ENCODE data around the gene DMD. TPM values are rescaled to one million over a fixed set of nuclear protein-coding genes. Genes with fewer than 3 reads are reported as not detected.

Gene DMD
- polyA plus RNA-seq, 4 donors: 1.6 to 11.6 (median 2.9) TPM

DNA sequence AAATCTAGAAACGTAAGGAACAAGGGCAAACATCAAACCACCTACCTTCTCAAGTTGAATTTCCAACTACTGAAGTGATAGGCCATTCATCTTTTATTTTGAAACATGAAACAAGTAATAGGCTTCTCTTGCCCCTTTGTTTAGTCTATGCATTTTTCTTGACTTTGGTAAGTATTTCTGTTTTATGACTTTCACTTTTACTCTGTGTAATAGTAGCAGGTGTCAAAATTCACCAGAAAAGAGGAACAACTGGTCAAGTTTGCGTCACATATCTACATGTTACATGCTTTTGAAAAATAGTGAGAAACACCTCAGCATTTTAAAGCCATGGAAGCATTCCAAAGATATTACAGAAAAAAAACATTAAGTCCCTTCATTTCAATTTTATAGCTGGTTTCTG, 1982.4 kb downstream of the DMD start:
- WGBS, 3 donors: 45 to 83% (median 56%) methylated on average over 2 of the region's 2 CpGs
- Histone ChIP-seq H3K9me3 (ENCODE audit: control insufficient read depth in 2 of 2, insufficient read depth in 1 of 2, low read depth in 1 of 2, low read length in 1 of 2) (no peaks in the 10 kb centered on the region), H3K27me3 (ENCODE audit: control insufficient read depth in 3 of 3, insufficient read depth in 3 of 3, low read length in 3 of 3) (no peaks in the 10 kb centered on the region), H3K4me3 (ENCODE audit: low read depth in 1 of 3, low read length in 3 of 3) (no peak overlapping the region), H3K27ac (ENCODE audit: low read depth in 1 of 3, low read length in 2 of 3) (no peak overlapping the region), H3K36me3 (ENCODE audit: control insufficient read depth in 3 of 3, insufficient read depth in 2 of 3, low read depth in 1 of 3, low read length in 3 of 3) (no peaks in the 10 kb centered on the region), H3K4me1 (ENCODE audit: control insufficient read depth in 3 of 3, insufficient read depth in 2 of 3, low read depth in 1 of 3, low read length in 2 of 3) (no peaks in the 10 kb centered on the region)
- DNase-seq (no peak), FAIRE-seq (no peak)

DNA sequence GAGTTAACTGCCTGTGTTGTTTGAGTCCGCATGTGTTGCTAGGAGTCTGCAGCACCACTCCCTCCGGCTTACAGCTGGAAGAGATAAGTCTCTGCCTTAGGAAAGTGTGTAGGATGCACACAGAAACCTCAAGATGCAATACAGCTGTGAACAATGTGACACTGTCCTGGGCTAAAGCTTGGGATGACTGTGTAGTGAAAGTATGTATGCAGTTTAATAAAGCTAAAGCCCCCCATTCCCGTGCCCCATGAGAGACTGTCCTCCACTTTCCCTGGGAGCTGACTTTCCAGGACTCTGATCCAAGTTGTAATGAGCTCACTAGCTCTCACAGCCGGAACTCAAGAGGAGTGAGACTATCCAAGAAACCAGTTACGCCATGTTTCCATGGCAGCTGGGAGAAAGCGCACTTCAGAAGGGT, 1982.9 kb downstream of the DMD start:
- Histone ChIP-seq H3K9me3 (ENCODE audit: control insufficient read depth in 2 of 2, insufficient read depth in 1 of 2, low read depth in 1 of 2, low read length in 1 of 2) (no peaks in the 10 kb centered on the region), H3K36me3 (ENCODE audit: control insufficient read depth in 3 of 3, insufficient read depth in 2 of 3, low read depth in 1 of 3, low read length in 3 of 3) (no peaks in the 10 kb centered on the region), H3K4me3 (ENCODE audit: low read depth in 1 of 3, low read length in 3 of 3) (no peak overlapping the region), H3K27me3 (ENCODE audit: control insufficient read depth in 3 of 3, insufficient read depth in 3 of 3, low read length in 3 of 3) (no peaks in the 10 kb centered on the region), H3K27ac (ENCODE audit: low read depth in 1 of 3, low read length in 2 of 3) (no peak overlapping the region), H3K4me1 (ENCODE audit: control insufficient read depth in 3 of 3, insufficient read depth in 2 of 3, low read depth in 1 of 3, low read length in 2 of 3) (no peaks in the 10 kb centered on the region)
- WGBS, 3 donors: 66 to 90% (median 77%) methylated on average over 5 to 6 of the region's 6 CpGs
- FAIRE-seq (no peak), DNase-seq (peak in 1 of 2 donors; percentile 39)

DNA sequence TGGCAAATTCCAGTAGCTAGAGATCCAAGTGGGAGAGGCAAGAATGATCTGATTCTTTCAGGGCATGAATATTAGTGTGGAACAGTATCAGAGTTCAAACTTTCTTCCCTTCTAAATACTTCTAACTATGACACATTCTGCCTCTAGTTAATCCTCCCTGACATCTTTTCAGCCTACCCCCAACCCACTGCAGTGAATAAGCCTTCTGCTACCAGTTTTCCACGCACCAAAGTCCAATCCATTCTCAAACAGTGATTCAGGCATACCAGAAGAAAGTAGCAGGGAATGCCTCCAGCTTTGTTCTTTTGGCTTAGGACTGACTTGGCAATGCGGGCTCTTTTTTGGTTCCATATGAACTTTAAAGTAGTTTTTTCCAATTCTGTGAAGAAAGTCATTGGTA, 1984.1 kb downstream of the DMD start:
- no peak overlapping the region for H3K4me3 ChIP-seq (ENCODE audit: low read depth in 1 of 3, low read length in 3 of 3)
- no peak for DNase-seq
- H3K27me3 ChIP-seq (ENCODE audit: control insufficient read depth in 3 of 3, insufficient read depth in 3 of 3, low read length in 3 of 3): no peaks in the 10 kb centered on the region
- WGBS, 3 donors: 82 to 95% (median 83%) methylated on average over 2 of the region's 2 CpGs
- H3K4me1 ChIP-seq (ENCODE audit: control insufficient read depth in 3 of 3, insufficient read depth in 2 of 3, low read depth in 1 of 3, low read length in 2 of 3): no peaks in the 10 kb centered on the region
- FAIRE-seq: no peak
- H3K36me3 ChIP-seq (ENCODE audit: control insufficient read depth in 3 of 3, insufficient read depth in 2 of 3, low read depth in 1 of 3, low read length in 3 of 3): no peaks in the 10 kb centered on the region
- H3K27ac ChIP-seq (ENCODE audit: low read depth in 1 of 3, low read length in 2 of 3): no peak overlapping the region
- H3K9me3 ChIP-seq (ENCODE audit: control insufficient read depth in 2 of 2, insufficient read depth in 1 of 2, low read depth in 1 of 2, low read length in 1 of 2): no peaks in the 10 kb centered on the region

DNA sequence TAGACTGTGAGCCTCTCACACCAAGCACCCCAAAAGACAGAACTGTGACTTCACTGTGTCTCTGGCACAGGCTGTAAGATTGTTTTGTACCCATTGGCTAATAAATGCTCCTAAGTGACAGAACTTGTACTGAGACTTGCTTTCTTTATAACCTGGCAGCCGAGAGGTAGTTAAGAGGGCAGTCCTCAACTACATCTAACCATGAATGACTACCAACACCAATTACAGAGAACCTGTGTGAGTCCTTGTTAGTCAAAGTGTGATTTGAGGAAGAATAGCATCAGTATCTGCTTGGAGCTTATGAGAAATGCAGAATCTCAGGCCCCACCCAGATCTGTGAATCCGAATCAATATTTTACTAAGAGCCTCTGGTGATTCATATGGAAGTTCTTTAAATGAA, 1985.5 kb downstream of the DMD start:
- Histone ChIP-seq H3K4me3 (ENCODE audit: low read depth in 1 of 3, low read length in 3 of 3) (no peak overlapping the region), H3K27ac (ENCODE audit: low read depth in 1 of 3, low read length in 2 of 3) (no peak overlapping the region), H3K36me3 (ENCODE audit: control insufficient read depth in 3 of 3, insufficient read depth in 2 of 3, low read depth in 1 of 3, low read length in 3 of 3) (no peaks in the 10 kb centered on the region), H3K27me3 (ENCODE audit: control insufficient read depth in 3 of 3, insufficient read depth in 3 of 3, low read length in 3 of 3) (no peaks in the 10 kb centered on the region), H3K4me1 (ENCODE audit: control insufficient read depth in 3 of 3, insufficient read depth in 2 of 3, low read depth in 1 of 3, low read length in 2 of 3) (no peaks in the 10 kb centered on the region), H3K9me3 (ENCODE audit: control insufficient read depth in 2 of 2, insufficient read depth in 1 of 2, low read depth in 1 of 2, low read length in 1 of 2) (no peaks in the 10 kb centered on the region)
- no peak for FAIRE-seq
- no peak for DNase-seq
- WGBS, 3 donors: 74 to 98% (median 82%) methylated on average over 2 of the region's 2 CpGs

DNA sequence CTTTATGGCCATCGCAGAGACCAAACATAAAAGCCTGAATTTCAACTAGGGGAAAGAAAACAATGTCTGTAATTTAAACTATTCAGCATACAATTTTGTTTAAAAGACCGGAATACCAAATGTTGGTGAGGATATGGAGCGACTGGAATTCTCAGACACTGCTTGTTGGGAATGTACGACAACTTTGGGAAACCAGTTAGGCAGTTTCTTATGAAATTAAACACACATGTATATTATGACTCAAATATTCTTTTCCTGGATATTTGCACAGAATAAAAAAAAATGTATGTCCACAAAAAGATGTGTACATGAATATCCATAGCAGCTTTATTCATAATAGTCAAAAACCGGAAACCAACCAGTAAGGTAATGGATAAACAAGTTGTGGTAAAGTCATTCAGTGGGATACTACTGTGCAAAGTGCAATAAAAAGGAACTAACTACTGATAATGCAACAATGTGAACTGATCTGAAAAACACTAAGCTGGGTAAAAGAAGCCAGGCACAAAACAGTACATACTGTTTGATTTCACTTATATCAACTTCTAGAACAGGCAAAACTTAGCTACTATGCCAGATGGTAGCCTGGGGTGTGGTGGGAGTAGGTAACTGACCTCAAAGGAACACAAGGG, 1986.9 kb downstream of the DMD start:
- FAIRE-seq (no peak), DNase-seq (no peak)
- Histone ChIP-seq H3K36me3 (ENCODE audit: control insufficient read depth in 3 of 3, insufficient read depth in 2 of 3, low read depth in 1 of 3, low read length in 3 of 3) (no peaks in the 10 kb centered on the region), H3K27me3 (ENCODE audit: control insufficient read depth in 3 of 3, insufficient read depth in 3 of 3, low read length in 3 of 3) (no peaks in the 10 kb centered on the region), H3K4me1 (ENCODE audit: control insufficient read depth in 3 of 3, insufficient read depth in 2 of 3, low read depth in 1 of 3, low read length in 2 of 3) (no peaks in the 10 kb centered on the region), H3K9me3 (ENCODE audit: control insufficient read depth in 2 of 2, insufficient read depth in 1 of 2, low read depth in 1 of 2, low read length in 1 of 2) (no peaks in the 10 kb centered on the region), H3K4me3 (ENCODE audit: low read depth in 1 of 3, low read length in 3 of 3) (no peak overlapping the region), H3K27ac (ENCODE audit: low read depth in 1 of 3, low read length in 2 of 3) (no peak overlapping the region)
- 79 to 88% (median 86%) methylated on average over 5 of the region's 5 CpGs for WGBS, 3 donors

DNA sequence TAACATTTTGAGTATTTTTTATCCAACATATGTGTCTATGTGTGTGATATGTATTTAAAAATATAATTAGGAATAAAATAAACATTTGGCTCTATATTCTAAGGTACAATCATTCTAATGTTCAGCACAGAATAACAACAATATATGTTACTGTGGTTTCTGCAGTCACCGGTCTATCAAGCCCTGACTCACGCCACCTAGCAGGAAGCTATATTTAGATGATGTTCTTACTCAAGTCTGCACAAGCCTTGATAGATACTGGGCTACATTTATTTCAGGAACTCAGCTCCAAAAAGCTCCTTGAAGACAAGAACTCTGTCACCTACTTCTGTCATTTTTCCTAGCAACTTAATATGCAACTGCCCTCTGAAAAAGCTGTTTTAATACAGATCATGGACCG, 1987.5 kb downstream of the DMD start:
- no peaks in the 10 kb centered on the region for H3K4me1 ChIP-seq (ENCODE audit: control insufficient read depth in 3 of 3, insufficient read depth in 2 of 3, low read depth in 1 of 3, low read length in 2 of 3)
- no peaks in the 10 kb centered on the region for H3K9me3 ChIP-seq (ENCODE audit: control insufficient read depth in 2 of 2, insufficient read depth in 1 of 2, low read depth in 1 of 2, low read length in 1 of 2)
- H3K27me3 ChIP-seq (ENCODE audit: control insufficient read depth in 3 of 3, insufficient read depth in 3 of 3, low read length in 3 of 3): no peaks in the 10 kb centered on the region
- FAIRE-seq (no peak), DNase-seq (no peak)
- H3K36me3 ChIP-seq (ENCODE audit: control insufficient read depth in 3 of 3, insufficient read depth in 2 of 3, low read depth in 1 of 3, low read length in 3 of 3): no peaks in the 10 kb centered on the region
- WGBS, 3 donors: 77 to 82% (median 80%) methylated on average over 3 of the region's 3 CpGs
- H3K4me3 ChIP-seq (ENCODE audit: low read depth in 1 of 3, low read length in 3 of 3): no peak overlapping the region
- H3K27ac ChIP-seq (ENCODE audit: low read depth in 1 of 3, low read length in 2 of 3): no peak overlapping the region

DNA sequence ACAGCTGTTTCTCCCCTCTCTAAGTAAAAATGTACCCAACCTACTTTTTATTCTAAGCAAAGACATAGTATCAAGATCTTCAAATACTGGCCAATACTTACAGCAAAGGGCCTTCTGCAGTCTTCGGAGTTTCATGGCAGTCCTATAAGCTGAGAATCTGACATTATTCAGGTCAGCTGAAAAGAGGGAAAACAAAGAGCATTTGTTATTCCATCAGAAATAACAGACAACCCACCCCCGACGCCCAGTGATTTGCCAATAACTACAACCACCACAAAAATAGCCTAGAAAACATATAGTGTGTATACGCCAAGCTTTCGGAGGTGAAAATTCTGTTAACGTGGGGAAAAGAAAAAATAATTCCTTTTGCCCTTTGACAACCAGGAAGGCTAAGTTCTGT, 1988.4 kb downstream of the DMD start:
- no peak for FAIRE-seq
- Histone ChIP-seq H3K27ac (ENCODE audit: low read depth in 1 of 3, low read length in 2 of 3) (no peak overlapping the region), H3K9me3 (ENCODE audit: control insufficient read depth in 2 of 2, insufficient read depth in 1 of 2, low read depth in 1 of 2, low read length in 1 of 2) (no peaks in the 10 kb centered on the region), H3K36me3 (ENCODE audit: control insufficient read depth in 3 of 3, insufficient read depth in 2 of 3, low read depth in 1 of 3, low read length in 3 of 3) (no peaks in the 10 kb centered on the region), H3K4me1 (ENCODE audit: control insufficient read depth in 3 of 3, insufficient read depth in 2 of 3, low read depth in 1 of 3, low read length in 2 of 3) (no peaks in the 10 kb centered on the region), H3K4me3 (ENCODE audit: low read depth in 1 of 3, low read length in 3 of 3) (no peak overlapping the region), H3K27me3 (ENCODE audit: control insufficient read depth in 3 of 3, insufficient read depth in 3 of 3, low read length in 3 of 3) (no peaks in the 10 kb centered on the region)
- no peak for DNase-seq
- WGBS, 3 donors: 84 to 92% (median 87%) methylated on average over 6 of the region's 6 CpGs

DNA sequence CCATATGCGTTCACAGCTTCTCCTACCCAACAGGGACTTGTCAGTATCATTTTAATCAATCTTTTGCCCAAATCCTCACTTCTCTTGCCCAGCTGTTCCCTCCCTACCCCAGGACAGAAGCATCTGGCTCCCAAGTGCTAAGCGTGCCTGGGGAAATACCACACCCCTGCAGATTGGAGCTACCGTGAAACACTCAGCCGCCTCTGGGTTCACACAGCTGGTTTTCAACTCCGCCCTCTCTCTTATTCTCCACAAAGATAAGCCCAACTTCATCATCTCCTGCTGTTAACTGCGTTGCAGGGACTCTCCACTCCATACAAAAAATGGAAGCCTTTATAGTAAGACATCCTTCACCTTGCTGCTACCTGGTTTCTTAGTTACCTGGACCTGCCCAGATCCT, 1992.2 kb downstream of the DMD start:
- 42 to 60% (median 46%) methylated on average over 6 of the region's 6 CpGs for WGBS, 3 donors
- Histone ChIP-seq H3K27ac (ENCODE audit: low read depth in 1 of 3, low read length in 2 of 3) (no peak overlapping the region), H3K27me3 (ENCODE audit: control insufficient read depth in 3 of 3, insufficient read depth in 3 of 3, low read length in 3 of 3) (no peaks in the 10 kb centered on the region), H3K4me3 (ENCODE audit: low read depth in 1 of 3, low read length in 3 of 3) (no peak overlapping the region), H3K36me3 (ENCODE audit: control insufficient read depth in 3 of 3, insufficient read depth in 2 of 3, low read depth in 1 of 3, low read length in 3 of 3) (no peaks in the 10 kb centered on the region), H3K4me1 (ENCODE audit: control insufficient read depth in 3 of 3, insufficient read depth in 2 of 3, low read depth in 1 of 3, low read length in 2 of 3) (no peaks in the 10 kb centered on the region), H3K9me3 (ENCODE audit: control insufficient read depth in 2 of 2, insufficient read depth in 1 of 2, low read depth in 1 of 2, low read length in 1 of 2) (no peaks in the 10 kb centered on the region)
- FAIRE-seq (no peak), DNase-seq (no peak)

DNA sequence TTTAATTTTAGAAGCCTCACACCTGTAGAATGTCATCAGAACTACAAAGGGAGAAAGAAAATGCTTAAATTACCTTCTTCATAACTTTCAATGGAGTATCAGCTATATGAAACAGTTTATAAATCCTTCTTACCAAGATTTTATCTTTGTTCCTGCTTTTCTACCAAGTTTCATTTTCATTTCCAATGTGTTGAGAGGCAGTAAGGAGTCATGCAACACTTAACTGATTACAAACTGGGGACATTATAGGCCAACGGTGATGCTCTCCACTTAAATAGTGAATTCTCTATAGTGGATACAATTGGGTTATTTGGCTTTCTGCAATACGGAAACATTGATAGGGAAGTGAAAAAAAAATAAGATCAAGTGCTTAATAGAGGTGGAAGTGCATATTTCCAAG, 1994.3 kb downstream of the DMD start:
- Histone ChIP-seq H3K4me1 (ENCODE audit: control insufficient read depth in 3 of 3, insufficient read depth in 2 of 3, low read depth in 1 of 3, low read length in 2 of 3) (no peaks in the 10 kb centered on the region), H3K36me3 (ENCODE audit: control insufficient read depth in 3 of 3, insufficient read depth in 2 of 3, low read depth in 1 of 3, low read length in 3 of 3) (no peaks in the 10 kb centered on the region), H3K9me3 (ENCODE audit: control insufficient read depth in 2 of 2, insufficient read depth in 1 of 2, low read depth in 1 of 2, low read length in 1 of 2) (no peaks in the 10 kb centered on the region), H3K4me3 (ENCODE audit: low read depth in 1 of 3, low read length in 3 of 3) (no peak overlapping the region), H3K27ac (ENCODE audit: low read depth in 1 of 3, low read length in 2 of 3) (no peak overlapping the region), H3K27me3 (ENCODE audit: control insufficient read depth in 3 of 3, insufficient read depth in 3 of 3, low read length in 3 of 3) (peaks cover 0 to 1% (median 0%) of the 10 kb centered on the region in 3 donors)
- DNase-seq (peak in 1 of 2 donors; percentile 10), FAIRE-seq (no peak)
- 0 to 16% (median 16%) methylated on average over 2 of the region's 2 CpGs for WGBS, 3 donors

Data from small intestine (tissue), 7 donors.